Head of caudate nucleus (tissue), 42 donors: Measurements from ENCODE around the gene TNFSF11.

Experiments
- DNase-seq, 42 donors: peaks; one replicate each; pipeline versions ENCODE4 v3.0.0 to v3.0.0-alpha.2; 2020 to 2021; ENCODE audit warnings: mixed read lengths in 7 of 42
- intact Hi-C: fragments of 100-400 bp; cut with DNase I; formaldehyde crosslinking; loops from one replicate; pipeline ENCODE4 v1.15.0; 2022

The TNFSF11 gene

GRCh38 chr13:42602906-42603305 is 29.0 kb downstream of the TNFSF11 start:
- DNase-seq, result no peak
- intact Hi-C loops, result no loop called here

- intact Hi-C loops, result no loop called here
- no peak for DNase-seq
Observed at GRCh38 chr13:42603571-42603970, 29.6 kb downstream of the TNFSF11 start.

- no peak for DNase-seq
- intact Hi-C loops, result no loop called here
Observed at GRCh38 chr13:42607546-42607945, 33.6 kb downstream of the TNFSF11 start.

- DNase-seq, result no peak
- intact Hi-C loops, result no loop called here
Observed at GRCh38 chr13:42610649-42611048, 36.7 kb downstream of the TNFSF11 start.

- no peak for DNase-seq
- intact Hi-C loops, result no loop called here
Observed at GRCh38 chr13:42611086-42611779, 37.3 kb downstream of the TNFSF11 start.

GRCh38 chr13:42612021-42612765 is 38.2 kb downstream of the TNFSF11 start:
- DNase-seq, result no peak
- intact Hi-C loops, result no loop called here

GRCh38 chr13:42614436-42615035 is 40.6 kb downstream of the TNFSF11 start:
- DNase-seq, result no peak
- intact Hi-C loops, result no loop called here

GRCh38 chr13:42615691-42616090 is 41.7 kb downstream of the TNFSF11 start:
- DNase-seq, result no peak
- intact Hi-C loops, result no loop called here

GRCh38 chr13:42617221-42617620 is 43.3 kb downstream of the TNFSF11 start:
- intact Hi-C loops, result no loop called here
- no peak for DNase-seq

GRCh38 chr13:42623916-42624315 is 50.0 kb downstream of the TNFSF11 start:
- no peak for DNase-seq
- intact Hi-C loops, result no loop called here

- intact Hi-C loops, result no loop called here
- no peak for DNase-seq
Observed at GRCh38 chr13:42625611-42626010, 51.7 kb downstream of the TNFSF11 start.

- DNase-seq, result no peak
Observed at GRCh38 chr13:42626176-42626860, 52.4 kb downstream of the TNFSF11 start.

GRCh38 chr13:42628666-42629065 is 54.7 kb downstream of the TNFSF11 start:
- intact Hi-C loops, result no loop called here
- DNase-seq, result no peak

More at GRCh38 chr13:42626176-42626860, 52.4 kb downstream of the TNFSF11 start:
- intact Hi-C loops, result no loop called here

- intact Hi-C loops, result no loop called here
- DNase-seq, result no peak
Observed at GRCh38 chr13:42631181-42631580, 57.2 kb downstream of the TNFSF11 start.

GRCh38 chr13:42633495-42633894 is 59.5 kb downstream of the TNFSF11 start:
- intact Hi-C loops, result no loop called here
- no peak for DNase-seq

- no peak for DNase-seq
- intact Hi-C loops, result no loop called here
Observed at GRCh38 chr13:42638101-42638500, 64.1 kb downstream of the TNFSF11 start.

GRCh38 chr13:42638886-42639285 is 64.9 kb downstream of the TNFSF11 start:
- DNase-seq, result no peak
- intact Hi-C loops, result no loop called here

- no peak for DNase-seq
Observed at GRCh38 chr13:42643076-42643475, 69.1 kb downstream of the TNFSF11 start.

GRCh38 chr13:42644841-42645240 is 70.9 kb downstream of the TNFSF11 start:
- DNase-seq, result no peak
- intact Hi-C loops, result no loop called here

More at GRCh38 chr13:42643076-42643475, 69.1 kb downstream of the TNFSF11 start:
- intact Hi-C loops, result no loop called here

GRCh38 chr13:42645717-42646116 is 71.8 kb downstream of the TNFSF11 start:
- no peak for DNase-seq
- intact Hi-C loops, result no loop called here
